ENCODE results near the gene EPS8L3. TPM values are rescaled to one million over a fixed set of nuclear protein-coding genes. Genes with fewer than 3 reads are reported as not detected.
"Not testable (repeated sequence)": the region's sequence is repeated elsewhere in the genome, so short reads cannot be mapped to it uniquely, and the experiment has no call there.

Gene EPS8L3
- total RNA-seq, 1 donor from 2014 or later, result not detected

DNA sequence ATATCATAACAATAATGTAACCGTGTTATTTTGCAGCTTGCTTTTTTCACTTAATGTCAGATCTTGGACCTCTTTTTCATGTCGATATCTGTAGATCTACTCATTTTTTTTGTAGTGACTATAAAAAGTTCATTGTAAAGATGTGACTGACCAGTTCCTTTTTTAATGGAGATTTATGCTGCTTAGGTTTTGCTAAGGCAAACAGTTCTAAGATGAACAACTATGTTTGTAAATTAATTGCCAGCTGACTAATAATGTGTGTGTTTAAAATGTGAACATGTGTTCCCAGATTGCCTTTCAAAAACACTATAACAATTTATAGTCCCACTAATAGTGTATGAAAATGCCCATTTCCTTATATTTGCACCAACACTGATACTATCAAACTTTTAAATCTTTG lies 18.1 kb upstream of the EPS8L3 start:
- FAIRE-seq, result no peak
- no peak for DNase-seq (ENCODE audit: low spot score in 2 of 2)

GRCh38 chr1:109780982-109781381 lies 17.3 kb upstream of the EPS8L3 start:
- no peak for FAIRE-seq
- DNase-seq (ENCODE audit: low spot score in 2 of 2), result no peak

GRCh38 chr1:109777980-109778625 lies 14.4 kb upstream of the EPS8L3 start:
- no peak for DNase-seq (ENCODE audit: low spot score in 2 of 2)
- FAIRE-seq, result no peak

- FAIRE-seq (no peak), DNase-seq (ENCODE audit: low spot score in 2 of 2) (no peak)
These were observed 13.7 kb upstream of the EPS8L3 start for GRCh38 chr1:109777436-109777835.

GRCh38 chr1:109776911-109777310 lies 13.2 kb upstream of the EPS8L3 start:
- FAIRE-seq, result no peak

GRCh38 chr1:109776206-109776835 lies 12.6 kb upstream of the EPS8L3 start:
- DNase-seq (ENCODE audit: low spot score in 2 of 2) (no peak), FAIRE-seq (no peak)

More at GRCh38 chr1:109776911-109777310, 13.2 kb upstream of the EPS8L3 start:
- peak; percentile 61 to 83 for DNase-seq (ENCODE audit: low spot score in 2 of 2)

- FAIRE-seq, result no peak
These were observed 11.7 kb upstream of the EPS8L3 start for GRCh38 chr1:109775398-109775797.

DNA sequence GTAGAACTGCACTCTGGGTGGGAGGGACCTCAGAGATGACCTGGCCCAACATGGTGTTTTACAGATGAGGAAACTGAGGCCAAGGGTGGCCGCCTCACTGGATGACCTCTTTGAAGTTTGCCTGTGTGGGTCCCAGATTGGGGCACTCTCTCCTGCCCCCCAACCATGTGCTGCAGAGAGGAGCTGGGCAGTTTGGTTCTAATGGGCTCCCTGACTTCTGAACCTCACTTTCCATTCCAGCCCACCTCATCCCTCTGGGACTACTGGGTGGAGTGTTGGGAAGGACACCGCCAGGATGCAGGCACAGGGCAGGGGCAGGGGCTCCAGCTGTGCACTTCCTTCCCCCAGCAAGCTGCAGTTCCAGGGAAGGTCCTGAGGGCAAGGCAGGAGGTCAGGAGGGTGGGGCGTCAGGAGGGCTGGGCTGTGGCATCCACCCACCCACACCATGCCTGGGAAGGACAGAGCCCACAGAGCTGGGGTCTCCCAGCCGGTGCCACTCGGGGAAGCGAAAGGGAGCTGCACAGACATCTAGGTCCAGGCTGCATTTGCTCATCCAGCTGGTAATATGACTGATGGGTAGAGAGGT lies 10.3 kb upstream of the EPS8L3 start:
- no peak for DNase-seq (ENCODE audit: low spot score in 2 of 2)

More at GRCh38 chr1:109775398-109775797, 11.7 kb upstream of the EPS8L3 start:
- no peak for DNase-seq (ENCODE audit: low spot score in 2 of 2)

DNA sequence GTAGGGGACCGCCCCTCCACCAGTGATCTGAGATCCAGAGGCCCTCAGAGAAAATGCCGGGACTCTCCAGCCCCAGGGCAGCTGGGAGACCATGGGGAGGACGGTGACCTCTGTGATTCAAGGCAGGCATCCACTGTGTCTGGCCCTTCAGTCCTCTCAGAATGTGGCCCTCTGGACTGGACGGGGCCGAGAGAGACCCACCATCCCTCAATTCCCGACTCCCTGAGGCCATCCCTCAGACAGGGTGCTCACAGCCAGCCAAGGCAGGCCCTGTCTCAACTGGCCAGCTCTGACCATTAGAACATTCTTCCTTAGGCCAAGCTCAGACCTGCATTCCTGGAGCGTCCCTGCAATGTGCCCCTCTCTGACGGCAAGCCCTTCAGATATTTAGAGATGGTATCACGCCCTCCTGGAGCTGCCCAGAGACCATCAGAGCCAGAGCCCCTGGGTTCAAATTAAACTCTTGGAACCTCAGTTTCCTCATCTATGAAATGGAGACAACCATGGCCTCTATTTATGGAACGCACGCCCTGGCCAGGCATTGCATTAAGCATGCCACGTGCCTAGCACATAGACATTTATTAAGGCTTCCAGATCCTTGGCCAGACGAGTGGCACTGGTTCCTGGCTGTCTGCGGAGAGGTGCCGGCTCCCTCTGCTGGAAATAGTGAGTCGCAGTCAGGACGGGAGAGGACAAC lies 9.6 kb upstream of the EPS8L3 start:
- FAIRE-seq (no peak), DNase-seq (ENCODE audit: low spot score in 2 of 2) (peak; percentile 54 to 82)

More for the DNA sequence above, 10.3 kb upstream of the EPS8L3 start:
- FAIRE-seq, result no peak

- DNase-seq (ENCODE audit: low spot score in 2 of 2), result no peak
- FAIRE-seq, result no peak
These were observed 9.0 kb upstream of the EPS8L3 start for GRCh38 chr1:109772658-109773202.

DNA sequence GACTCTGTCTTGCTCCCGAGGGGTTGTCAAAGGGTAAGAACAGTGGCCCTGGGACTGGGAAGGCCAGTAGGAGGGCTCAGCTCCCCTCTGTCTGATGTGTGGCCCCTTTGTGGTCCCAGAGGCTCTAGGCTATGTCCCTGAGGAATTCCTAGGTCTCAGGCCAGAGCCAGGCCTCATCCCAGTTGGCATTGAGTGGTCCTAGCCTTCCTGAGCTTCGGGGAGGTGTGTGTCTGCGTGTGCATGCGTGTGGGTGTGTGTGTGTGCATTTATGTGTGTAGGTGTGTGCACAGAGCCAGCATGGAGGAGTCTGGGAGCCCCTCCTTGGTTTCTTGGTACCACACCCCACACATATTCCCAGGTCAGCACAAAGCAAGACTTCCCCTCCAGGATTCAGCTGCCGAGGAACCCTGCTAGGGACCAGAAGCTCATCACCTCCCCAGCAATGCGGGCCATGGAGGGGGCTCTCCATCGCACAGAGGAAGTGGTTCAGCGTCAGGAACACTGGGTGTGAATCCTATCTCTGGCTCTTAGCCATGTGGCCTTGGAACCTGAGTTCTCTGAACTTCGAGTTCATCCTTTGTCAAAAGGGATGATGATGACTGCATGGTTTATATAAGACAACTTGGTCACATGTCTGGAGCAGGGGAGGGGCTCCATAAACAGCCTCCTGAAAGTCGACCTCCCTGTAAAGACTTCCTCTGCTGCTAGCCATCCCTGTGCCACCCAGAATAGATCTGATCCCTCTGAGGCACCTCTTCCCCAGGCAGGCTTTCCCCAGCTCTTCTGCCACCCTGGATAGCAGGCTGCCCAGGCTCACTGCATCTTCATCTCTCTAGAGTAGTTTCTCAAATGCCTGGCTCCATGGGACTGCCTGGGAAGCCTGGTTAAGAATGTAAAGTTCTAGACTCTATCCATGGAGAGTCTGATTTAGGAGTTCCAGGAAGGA lies 8.3 kb upstream of the EPS8L3 start:
- DNase-seq (ENCODE audit: low spot score in 2 of 2) (no peak), FAIRE-seq (no peak)

DNA sequence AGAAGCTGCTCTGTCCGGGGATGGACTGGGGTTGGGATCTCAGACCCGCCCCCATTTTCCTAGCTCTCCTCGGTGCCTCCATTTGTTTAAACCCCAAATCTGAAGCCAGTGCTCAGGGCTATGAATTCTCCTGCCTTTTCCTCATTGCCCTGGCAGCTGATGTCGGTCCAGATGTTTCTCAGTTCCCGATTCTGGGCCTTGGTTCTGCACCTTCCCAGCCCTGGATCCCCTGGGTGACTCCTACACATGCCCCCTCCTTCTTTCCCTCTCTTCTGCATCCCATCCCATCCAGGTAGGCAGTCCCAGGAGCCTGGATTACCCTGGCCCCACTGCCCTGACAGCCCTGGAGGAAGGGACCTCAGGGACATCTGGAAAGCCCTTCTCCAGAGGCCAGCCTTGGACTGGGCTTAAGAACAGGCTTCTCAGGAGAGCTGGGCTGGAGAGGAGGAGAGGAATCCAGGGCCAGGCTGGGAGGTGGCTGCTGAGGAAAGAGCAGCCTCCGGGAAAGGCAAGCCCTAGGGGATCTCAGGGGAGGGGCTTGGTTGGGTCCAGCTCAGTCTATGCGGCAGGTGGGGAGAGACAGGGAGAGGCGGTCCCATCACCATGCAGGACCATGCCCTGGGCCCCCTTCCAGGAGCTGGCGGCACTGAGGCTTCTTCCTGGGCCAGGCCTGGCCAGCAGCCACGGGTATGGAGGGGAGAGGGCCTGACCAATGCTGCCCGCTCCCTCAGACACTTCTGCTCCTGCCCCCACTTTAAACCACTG lies 6.8 kb upstream of the EPS8L3 start:
- DNase-seq (ENCODE audit: low spot score in 2 of 2) (peak; percentile 40 to 52), FAIRE-seq (no peak)

DNA sequence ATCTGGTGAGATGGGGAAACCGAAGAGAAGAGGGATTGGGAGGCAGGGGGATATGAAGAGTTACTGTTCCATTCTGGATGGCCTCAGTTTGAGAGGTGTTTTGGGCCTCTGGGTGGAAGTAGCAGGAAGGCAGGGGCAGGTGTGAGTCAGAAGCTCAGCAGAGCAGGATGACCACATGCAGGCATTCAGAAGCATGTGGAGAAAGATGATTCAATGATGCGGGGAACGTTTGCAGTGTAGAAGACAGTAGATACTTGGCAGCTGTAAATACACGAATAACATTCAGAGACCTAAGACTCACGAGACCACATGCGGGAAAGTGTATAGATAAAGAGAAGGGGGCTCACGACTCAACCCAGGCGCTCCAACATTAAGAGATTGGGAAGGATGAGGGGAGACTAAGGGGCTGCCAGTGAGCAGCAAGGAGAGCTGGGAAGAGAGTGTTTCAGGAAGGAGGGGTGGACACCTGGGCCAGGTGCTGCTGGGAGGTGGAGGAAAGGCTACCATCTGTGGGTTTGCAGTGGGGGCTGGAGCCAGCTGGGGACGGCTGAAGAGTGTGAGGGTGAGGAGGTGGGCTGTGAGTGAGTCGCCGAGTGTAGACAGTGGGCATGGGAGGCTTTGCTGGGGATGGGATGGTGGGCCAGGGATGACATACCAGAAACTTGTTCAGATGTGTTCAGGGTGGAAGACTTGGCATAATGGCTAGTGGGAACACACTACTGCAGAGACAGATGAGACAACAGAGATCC lies 5.8 kb upstream of the EPS8L3 start:
- DNase-seq (ENCODE audit: low spot score in 2 of 2), result no peak
- no peak for FAIRE-seq

DNA sequence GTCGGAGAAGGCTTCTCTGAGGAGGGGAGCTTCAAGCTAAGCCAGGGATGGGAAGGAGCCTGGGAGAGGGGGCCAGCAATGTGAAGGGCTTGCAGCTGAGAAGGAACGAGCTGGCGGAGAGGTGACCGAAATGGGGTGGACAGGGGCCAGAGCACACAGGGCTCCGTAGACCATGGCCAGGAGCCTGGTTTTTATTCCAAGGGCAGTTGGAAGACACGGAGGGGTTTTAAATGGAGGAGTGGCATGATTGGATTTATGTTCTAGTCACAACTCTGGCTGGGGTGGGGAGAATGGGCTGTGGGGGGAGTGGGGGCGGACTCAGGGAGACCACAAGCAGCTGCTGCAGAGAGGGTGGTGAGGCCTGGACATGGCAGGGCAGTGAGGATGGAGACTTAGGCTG lies 5.1 kb upstream of the EPS8L3 start:
- no peak for FAIRE-seq

GRCh38 chr1:109768335-109768650 lies 4.6 kb upstream of the EPS8L3 start:
- FAIRE-seq, result no peak
- DNase-seq (ENCODE audit: low spot score in 2 of 2), result no peak

More for the DNA sequence above, 5.1 kb upstream of the EPS8L3 start:
- no peak for DNase-seq (ENCODE audit: low spot score in 2 of 2)

DNA sequence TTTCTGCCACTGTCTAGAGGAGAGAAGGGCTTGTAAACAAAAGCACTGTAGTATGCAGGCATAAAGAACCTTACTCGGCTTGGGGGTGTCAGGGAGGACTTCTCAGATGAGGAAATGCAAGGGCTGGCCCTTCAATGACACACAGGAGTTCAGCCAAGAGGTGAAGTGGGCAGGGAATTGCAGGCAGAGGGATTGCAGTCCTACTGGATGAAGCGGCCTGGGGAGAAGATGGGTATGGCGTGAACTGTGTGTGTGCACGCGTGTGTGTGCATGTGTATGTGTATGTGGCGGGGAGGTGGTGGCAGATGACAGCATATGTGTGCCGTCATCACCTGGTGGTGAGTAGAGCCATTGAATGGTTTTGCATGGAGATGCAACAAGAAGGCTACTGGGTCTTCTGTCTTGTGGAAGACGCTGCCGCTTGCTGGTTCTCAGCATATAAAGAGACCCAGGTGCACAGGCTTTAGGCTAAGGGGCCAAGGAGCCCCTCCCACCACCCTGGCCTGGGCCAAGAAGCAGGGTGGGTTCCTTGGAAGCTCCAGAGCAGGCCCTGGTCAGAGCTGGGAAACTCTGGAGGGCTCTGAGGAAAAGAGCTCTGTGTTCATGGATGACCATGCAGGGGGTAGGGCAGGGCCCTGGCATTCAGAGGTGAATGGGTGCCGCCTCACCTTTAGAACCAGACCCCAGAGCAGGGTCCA lies 4.1 kb upstream of the EPS8L3 start:
- DNase-seq (ENCODE audit: low spot score in 2 of 2) (no peak), FAIRE-seq (no peak)

GRCh38 chr1:109766991-109767636 lies 3.4 kb upstream of the EPS8L3 start:
- not testable (repeated sequence) for FAIRE-seq; DNase-seq (ENCODE audit: low spot score in 2 of 2)

All from frontal cortex (tissue), 4 donors.